Activated T-cell treated with anti-CD3 and anti-CD28 coated beads, Interleukin-2, amount 50 U/mL, for 72 hours (primary cell): ENCODE results near the gene FCHO1. TPM values are rescaled to one million over a fixed set of nuclear protein-coding genes. Genes with fewer than 3 reads are reported as not detected.
A peak's percentile ranks its signal among the peaks of the same experiment; 100 is the strongest.

Experiments
- ATAC-seq, 2 donors: fragments of 150-1000 bp; cut with Tn5 transposase; replicated peaks in 1 of 2; 2 replicates each; pipeline ENCODE4 v1.10.0; 2021; ENCODE audit warnings: moderate library complexity in 2 of 2, mild to moderate bottlenecking in 1 of 2
- DNase-seq, 2 donors: peaks; one replicate each; pipeline ENCODE4 v3.0.0; 2021 to 2022; ENCODE audit warnings: mixed read lengths in 1 of 2
- H3K27ac Mint-ChIP-seq: one replicate; pipeline ENCODE4 v1.8.0; 2022; ENCODE audit warnings: mild to moderate bottlenecking, moderate library complexity, mixed read lengths
- H3K27me3 Mint-ChIP-seq: one replicate; pipeline ENCODE4 v1.8.0; 2022; ENCODE audit warnings: low read depth, mixed read lengths
- H3K36me3 Mint-ChIP-seq, 2 donors: one replicate each; pipeline ENCODE4 v1.8.0; 2022; ENCODE audit warnings: mixed read lengths in 2 of 2, mild to moderate bottlenecking in 1 of 2; ENCODE audit not compliant: insufficient read depth in 2 of 2
- H3K4me1 Mint-ChIP-seq: one replicate; pipeline ENCODE4 v1.8.0; 2022; ENCODE audit warnings: low read depth, mixed read lengths
- H3K4me3 Mint-ChIP-seq, 2 donors: one replicate each; pipeline ENCODE4 v1.8.0; 2022; ENCODE audit warnings: mild to moderate bottlenecking in 2 of 2, mixed read lengths in 2 of 2, moderate library complexity in 2 of 2
- H3K9me3 Mint-ChIP-seq, 2 donors: one replicate each; pipeline ENCODE4 v1.8.0; 2022; ENCODE audit warnings: mixed read lengths in 2 of 2
- total RNA-seq, 2 donors: library from RNA; stranded (reverse); gene quantifications; one replicate each; pipeline ENCODE4 v1.2.3, GENCODE V29; 2022

The FCHO1 gene
- total RNA-seq, 2 donors from 2014 or later = 70.8 to 93.9 TPM

DNA sequence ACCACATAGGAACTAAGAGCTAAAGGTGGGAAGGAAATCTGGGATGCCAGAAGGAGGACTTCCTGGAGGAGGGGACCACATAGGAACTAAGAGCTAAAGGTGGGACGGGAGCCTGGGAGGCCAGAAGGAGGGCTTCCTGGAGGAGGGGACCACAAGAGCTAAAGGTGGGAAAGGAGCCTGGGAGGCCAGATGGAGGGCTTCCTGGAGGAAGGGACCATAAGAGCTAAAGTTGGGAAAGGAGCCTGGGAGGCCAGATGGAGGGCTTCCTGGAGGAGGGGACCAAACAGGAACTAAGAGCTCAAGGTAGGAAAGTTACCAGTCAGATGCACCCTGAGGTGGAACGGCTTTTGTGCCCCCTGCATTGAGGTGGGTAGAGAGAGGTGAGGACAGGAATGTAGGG lies 9.8 kb upstream of the FCHO1 start:
- Mint-ChIP-seq H3K4me1 (peaks cover 15% of the 10 kb centered on the region), H3K4me3 (no peak overlapping the region), H3K27ac (no peak overlapping the region), H3K9me3 (no peaks in the 10 kb centered on the region), H3K27me3 (no peaks in the 10 kb centered on the region), H3K36me3 (no peaks in the 10 kb centered on the region)
- ATAC-seq (no peak), DNase-seq (no peak)

DNA sequence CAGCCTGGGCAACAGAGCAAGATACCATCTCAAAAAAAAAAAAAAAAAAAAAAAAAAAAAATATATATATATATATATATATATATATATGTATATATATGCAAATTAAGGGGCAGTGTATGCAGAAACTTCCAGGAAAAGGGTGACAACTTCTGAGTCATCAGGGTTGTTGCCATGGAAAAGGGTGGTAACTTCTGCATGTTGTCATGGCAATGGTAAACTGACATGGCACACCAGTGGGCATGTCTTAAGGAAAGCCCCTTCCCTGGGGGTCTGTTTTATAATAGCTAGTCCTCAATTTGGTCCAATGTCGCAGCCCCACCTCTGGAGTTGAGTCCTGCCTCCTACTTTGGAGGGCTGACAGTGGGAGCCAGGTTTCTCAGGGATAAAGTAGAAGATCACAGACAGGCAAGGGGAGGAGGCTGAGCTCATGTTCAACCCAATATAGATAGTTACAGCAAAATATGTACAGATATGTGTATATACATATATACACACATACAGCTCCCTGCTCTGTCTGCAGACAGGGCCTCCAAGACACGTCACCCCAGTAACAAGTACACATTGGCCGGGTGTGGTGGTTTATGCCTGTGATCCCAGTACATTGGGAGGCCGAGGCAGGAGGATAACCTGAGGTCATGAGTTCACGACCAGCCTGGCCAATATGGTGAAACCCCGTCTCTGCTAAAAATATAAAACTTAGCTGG lies 7.2 kb upstream of the FCHO1 start:
- ATAC-seq (no peak), DNase-seq (peak; percentile 29 to 34)
- peaks cover 31% of the 10 kb centered on the region for H3K4me1 Mint-ChIP-seq
- peak overlapping the region; percentile 35 for H3K27ac Mint-ChIP-seq
- no peaks in the 10 kb centered on the region for H3K27me3 Mint-ChIP-seq
- no peak overlapping the region for H3K4me3 Mint-ChIP-seq
- no peaks in the 10 kb centered on the region for H3K36me3 Mint-ChIP-seq
- no peaks in the 10 kb centered on the region for H3K9me3 Mint-ChIP-seq

DNA sequence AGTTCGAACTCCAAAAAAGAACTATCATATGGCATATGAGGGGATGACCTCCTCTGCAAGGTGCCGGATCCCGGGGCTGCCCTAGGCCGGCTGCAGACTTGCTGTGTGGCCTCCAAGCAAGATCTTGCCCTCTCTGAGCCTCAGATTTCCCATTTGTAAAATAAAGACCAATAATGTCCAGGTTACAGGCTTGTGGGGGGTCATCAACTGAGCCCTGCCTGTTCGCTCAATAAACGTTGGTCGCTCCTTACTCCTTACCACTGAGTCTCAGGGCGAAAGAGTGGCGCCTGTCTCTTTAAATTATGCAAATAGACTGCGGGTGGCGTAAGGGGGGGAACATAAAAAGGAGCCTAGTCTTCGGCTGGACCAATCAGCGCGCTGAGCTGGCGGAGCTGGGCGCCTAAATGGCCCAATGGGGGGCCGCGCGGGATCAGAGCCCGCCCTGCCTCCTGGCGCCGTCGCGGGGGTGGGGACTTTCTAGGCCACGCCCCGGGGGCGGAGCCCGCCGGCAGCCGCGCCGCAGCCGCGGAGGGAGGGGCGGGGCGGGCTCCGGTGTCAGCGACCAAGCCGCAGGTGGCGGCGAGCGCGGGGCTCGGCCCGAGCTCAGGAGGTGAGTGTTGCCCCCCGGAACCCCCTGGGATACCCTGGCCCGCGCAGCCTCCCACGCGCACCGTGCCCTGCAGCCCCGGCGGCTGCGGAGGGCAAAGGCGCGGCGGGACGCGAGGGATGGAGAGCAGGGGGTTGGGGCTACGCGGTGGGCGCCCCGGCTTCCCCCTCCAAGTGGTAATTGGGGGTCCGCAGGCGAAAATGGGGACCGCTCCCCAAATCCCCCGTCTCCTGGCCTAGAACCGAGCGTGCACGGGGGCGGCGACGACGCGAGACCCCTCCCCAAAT lies 3.8 kb upstream of the FCHO1 start:
- peaks cover 55% of the 10 kb centered on the region for H3K4me1 Mint-ChIP-seq
- H3K4me3 Mint-ChIP-seq = peak overlapping the region; percentile 97 to 99
- peaks cover 3 to 4% of the 10 kb centered on the region in 2 donors for H3K36me3 Mint-ChIP-seq
- peak overlapping the region; percentile 65 for H3K27ac Mint-ChIP-seq
- DNase-seq (peak; percentile 97 to 98), ATAC-seq (peak; percentile 88 to 92)
- H3K27me3 Mint-ChIP-seq = no peaks in the 10 kb centered on the region
- H3K9me3 Mint-ChIP-seq = no peaks in the 10 kb centered on the region

DNA sequence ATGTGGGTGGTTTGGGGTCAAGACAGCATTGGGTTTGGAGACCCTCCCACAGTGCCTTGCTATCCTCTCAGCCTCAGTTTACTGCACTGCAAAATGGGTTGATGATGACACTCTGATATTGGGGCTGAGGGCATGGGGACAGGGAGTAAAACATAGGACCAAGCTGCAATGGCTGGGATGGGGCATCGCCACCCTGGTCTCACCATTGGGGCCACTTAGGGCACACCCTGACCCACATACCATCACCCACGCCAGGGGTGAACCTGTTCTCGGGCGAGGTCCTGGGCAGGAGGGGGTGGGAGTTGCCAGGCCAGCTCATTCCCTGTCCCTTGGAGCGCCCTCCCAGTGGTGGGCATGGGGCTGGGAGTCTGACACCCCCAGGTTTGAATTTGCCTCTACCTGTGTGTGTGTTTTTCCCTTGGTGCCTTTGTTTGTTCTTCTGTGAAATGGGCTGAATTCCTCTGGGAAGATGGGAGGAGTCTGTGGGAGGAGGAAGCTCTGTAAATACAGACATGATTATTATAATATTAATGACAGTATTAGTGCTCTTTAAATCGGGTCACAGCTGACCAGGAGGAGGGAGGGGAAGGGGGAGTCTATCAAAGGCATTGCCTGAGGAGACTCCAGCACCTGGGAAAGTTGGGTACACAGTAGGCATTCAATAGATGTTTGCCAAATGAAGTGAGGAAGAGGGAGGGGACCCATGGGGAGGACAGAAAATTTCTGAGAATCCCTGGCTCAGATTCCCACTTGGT lies 2.2 kb upstream of the FCHO1 start:
- peak overlapping the region; percentile 97 to 99 for H3K4me3 Mint-ChIP-seq
- DNase-seq (no peak), ATAC-seq (no peak)
- H3K36me3 Mint-ChIP-seq = peaks cover 3 to 8% of the 10 kb centered on the region in 2 donors
- H3K27ac Mint-ChIP-seq = peak overlapping the region; percentile 79
- H3K9me3 Mint-ChIP-seq = no peaks in the 10 kb centered on the region
- no peaks in the 10 kb centered on the region for H3K27me3 Mint-ChIP-seq
- peaks cover 57% of the 10 kb centered on the region for H3K4me1 Mint-ChIP-seq

DNA sequence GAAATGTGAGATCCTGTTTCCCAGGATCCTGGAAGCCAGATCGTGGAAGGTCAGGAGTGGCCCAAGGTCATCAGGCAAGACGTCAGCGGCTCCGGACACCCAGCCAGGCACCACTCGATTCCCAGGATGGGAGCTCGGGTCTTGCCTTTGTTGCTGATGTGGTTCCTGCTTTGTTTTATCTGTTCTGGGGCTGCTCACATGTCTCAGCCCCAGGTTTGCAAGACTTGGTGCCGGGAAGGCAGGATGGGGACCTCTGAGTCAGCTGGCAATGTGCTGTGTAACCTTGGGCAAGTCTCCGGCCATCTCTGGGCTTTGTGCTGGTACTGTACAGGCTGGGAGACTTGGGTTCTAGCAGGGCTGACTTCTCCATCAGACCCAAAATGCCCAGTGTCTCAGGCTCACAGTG lies 1.4 kb upstream of the FCHO1 start:
- H3K9me3 Mint-ChIP-seq = no peaks in the 10 kb centered on the region
- DNase-seq (peak; percentile 38 to 47), ATAC-seq (no peak)
- H3K4me3 Mint-ChIP-seq = peak overlapping the region; percentile 97 to 99
- peaks cover 61% of the 10 kb centered on the region for H3K4me1 Mint-ChIP-seq
- H3K27ac Mint-ChIP-seq = peak overlapping the region; percentile 79
- H3K36me3 Mint-ChIP-seq = peaks cover 3 to 8% of the 10 kb centered on the region in 2 donors
- H3K27me3 Mint-ChIP-seq = no peaks in the 10 kb centered on the region

DNA sequence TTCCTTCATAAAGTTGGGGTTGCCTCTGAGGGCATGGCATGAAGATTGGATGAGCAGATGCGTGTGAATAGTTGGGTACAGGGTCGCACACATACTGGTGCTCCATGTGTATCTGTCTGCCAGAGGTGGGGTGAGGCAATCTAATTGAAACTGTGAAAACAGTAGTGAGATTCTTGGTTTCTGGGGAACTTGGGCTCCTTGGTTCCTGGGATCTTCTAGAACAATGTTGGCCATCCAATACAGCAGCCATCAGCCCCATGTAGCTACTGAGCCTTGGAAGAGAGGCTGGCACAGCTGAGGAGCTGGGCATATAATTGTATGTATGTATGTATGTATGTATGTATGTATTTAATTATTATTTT lies 616 bp downstream of the FCHO1 start:
- H3K27me3 Mint-ChIP-seq = no peaks in the 10 kb centered on the region
- no peak for DNase-seq
- H3K4me1 Mint-ChIP-seq = peaks cover 72% of the 10 kb centered on the region
- peaks cover 4 to 9% of the 10 kb centered on the region in 2 donors for H3K36me3 Mint-ChIP-seq
- peak overlapping the region; percentile 98 for H3K27ac Mint-ChIP-seq
- peak overlapping the region; percentile 97 to 99 for H3K4me3 Mint-ChIP-seq
- peak in 1 of 2 donors; percentile 3 for ATAC-seq
- no peaks in the 10 kb centered on the region for H3K9me3 Mint-ChIP-seq

DNA sequence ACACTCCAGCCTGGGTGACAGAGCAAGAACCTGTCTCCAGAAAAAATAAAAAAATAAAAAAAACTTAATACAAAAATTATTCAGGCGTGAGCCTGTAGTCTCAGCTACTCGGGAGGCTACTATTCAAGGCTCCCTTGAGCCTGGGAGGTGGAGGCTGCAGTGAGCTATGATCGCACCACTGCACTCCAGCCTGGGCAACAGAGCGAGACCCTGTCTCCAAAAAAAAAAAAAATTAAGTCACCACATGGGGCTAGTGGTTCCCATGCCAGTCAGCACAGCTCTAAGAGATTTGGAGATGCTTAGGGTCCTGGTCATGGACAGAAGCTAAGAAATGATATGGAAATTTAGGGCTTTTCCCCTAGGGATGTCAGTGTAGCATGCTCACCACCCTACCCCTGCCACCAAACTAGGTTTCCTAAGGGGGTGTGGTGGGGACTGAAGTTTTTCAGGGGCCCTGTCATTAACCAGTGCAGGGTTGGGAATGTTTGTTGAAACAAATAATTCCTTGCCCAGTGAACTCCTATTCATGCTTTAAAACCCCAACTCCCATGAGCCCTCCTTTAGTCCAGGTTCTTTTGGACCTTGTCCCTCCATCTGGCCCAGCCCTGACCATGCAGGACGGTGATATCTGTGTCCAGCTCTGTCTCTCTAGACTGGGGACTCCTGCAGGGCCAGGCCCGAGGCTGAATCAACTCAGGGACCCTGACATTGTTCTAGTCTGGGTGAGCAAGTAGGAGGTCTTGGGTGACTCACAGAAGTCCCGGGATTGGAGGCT lies 1.8 kb downstream of the FCHO1 start:
- H3K4me1 Mint-ChIP-seq = peaks cover 68% of the 10 kb centered on the region
- ATAC-seq (no peak), DNase-seq (no peak)
- no peak overlapping the region for H3K27ac Mint-ChIP-seq
- peaks cover 5 to 12% of the 10 kb centered on the region in 2 donors for H3K36me3 Mint-ChIP-seq
- H3K9me3 Mint-ChIP-seq = no peaks in the 10 kb centered on the region
- no peaks in the 10 kb centered on the region for H3K27me3 Mint-ChIP-seq
- no peak overlapping the region for H3K4me3 Mint-ChIP-seq

DNA sequence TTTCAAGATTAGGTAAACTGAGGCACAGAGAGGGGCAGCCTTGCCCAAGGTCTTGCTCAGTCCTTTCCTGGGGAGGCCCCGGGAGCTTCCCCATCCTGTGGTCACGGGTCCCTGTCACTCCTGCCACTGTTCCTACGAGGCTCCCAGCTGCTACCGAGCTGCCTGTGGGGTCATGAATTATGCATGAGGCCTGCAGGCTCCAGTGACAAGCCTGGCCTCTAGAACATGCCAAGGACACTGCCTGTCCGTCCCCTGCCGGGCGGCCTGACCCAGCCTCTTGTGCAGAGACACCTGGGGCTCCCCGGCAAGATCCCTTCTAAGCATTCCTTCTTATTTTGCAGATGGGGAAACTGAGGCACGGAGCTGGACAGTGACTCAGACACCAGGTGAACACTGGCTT lies 2.7 kb downstream of the FCHO1 start:
- no peak for DNase-seq
- no peak overlapping the region for H3K4me3 Mint-ChIP-seq
- H3K27ac Mint-ChIP-seq = no peak overlapping the region

DNA sequence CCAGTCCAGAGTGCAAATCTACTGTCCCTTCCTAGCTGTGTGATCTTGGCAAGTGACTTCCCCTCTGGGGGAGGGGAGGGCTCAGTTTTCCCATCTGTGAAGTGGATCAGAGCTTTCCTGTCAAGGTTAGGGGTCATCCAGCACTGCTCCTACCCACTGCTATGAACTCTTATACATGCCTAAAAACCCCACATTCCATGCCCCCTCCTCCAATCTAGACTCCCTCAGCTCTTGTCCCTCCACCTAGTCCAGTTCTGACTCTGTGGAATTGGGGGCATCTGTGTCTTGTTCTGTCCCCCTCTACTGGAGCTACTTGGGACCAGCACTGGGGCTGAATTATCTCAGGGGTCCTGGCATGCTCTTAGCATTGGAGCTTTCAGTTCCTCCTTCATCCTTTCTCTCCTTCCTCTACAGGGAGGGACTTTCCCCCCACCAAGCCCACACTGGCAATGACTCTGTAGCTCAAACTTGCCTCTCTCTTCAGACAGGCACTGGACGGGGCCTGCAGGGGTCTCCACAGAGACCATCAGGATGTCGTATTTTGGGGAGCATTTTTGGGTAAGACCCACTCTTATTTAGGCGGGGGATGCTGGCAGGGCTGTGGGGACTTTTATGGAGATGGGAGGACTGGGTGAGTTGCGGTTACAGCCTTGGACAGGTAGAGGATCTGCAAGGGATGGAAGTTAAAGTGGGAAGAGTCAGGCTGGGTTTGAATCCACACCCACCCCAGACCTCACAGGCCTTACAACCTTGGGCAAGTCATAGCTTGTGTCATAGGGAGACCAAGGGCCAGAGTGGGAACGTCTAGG lies 3.6 kb downstream of the FCHO1 start:
- no peaks in the 10 kb centered on the region for H3K27me3 Mint-ChIP-seq
- DNase-seq (no peak), ATAC-seq (no peak)
- H3K9me3 Mint-ChIP-seq = no peaks in the 10 kb centered on the region
- peaks cover 5 to 17% of the 10 kb centered on the region in 2 donors for H3K36me3 Mint-ChIP-seq
- peak overlapping the region; percentile 13 to 20 for H3K4me3 Mint-ChIP-seq
- peak overlapping the region; percentile 54 for H3K27ac Mint-ChIP-seq
- H3K4me1 Mint-ChIP-seq = peaks cover 55% of the 10 kb centered on the region

More for the DNA sequence above, 2.7 kb downstream of the FCHO1 start:
- Mint-ChIP-seq H3K27me3 (no peaks in the 10 kb centered on the region), H3K36me3 (peaks cover 5 to 15% of the 10 kb centered on the region in 2 donors), H3K9me3 (no peaks in the 10 kb centered on the region), H3K4me1 (peaks cover 64% of the 10 kb centered on the region)
- no peak for ATAC-seq

DNA sequence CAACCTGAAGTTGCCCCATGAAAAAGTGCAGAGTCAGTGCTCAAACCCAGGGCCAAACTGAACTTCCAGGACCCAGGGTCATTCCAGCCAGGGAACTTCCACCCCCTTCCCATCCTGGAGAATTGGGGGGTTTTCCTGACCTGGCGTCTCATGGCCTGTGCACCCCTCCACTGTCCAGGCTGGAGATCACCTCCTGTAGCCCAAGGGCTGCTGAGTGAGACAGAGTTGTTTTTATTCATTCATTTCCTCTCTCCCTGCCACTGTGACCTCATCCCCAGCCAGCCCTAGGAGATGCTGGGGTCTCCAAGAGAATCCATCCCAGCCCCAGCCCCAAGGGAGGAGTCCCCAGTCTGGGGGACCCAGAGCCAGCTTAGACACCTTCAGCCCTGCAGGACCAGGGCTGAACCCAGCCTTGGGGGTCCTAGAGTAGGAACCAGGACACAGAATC lies 4.2 kb downstream of the FCHO1 start:
- H3K4me3 Mint-ChIP-seq = peak overlapping the region in 1 of 2 donors; percentile 6
- H3K27ac Mint-ChIP-seq = no peak overlapping the region
- peaks cover 53% of the 10 kb centered on the region for H3K4me1 Mint-ChIP-seq
- DNase-seq = no peak
- no peaks in the 10 kb centered on the region for H3K9me3 Mint-ChIP-seq
- peaks cover 5 to 20% of the 10 kb centered on the region in 2 donors for H3K36me3 Mint-ChIP-seq
- H3K27me3 Mint-ChIP-seq = no peaks in the 10 kb centered on the region
- ATAC-seq = no peak

DNA sequence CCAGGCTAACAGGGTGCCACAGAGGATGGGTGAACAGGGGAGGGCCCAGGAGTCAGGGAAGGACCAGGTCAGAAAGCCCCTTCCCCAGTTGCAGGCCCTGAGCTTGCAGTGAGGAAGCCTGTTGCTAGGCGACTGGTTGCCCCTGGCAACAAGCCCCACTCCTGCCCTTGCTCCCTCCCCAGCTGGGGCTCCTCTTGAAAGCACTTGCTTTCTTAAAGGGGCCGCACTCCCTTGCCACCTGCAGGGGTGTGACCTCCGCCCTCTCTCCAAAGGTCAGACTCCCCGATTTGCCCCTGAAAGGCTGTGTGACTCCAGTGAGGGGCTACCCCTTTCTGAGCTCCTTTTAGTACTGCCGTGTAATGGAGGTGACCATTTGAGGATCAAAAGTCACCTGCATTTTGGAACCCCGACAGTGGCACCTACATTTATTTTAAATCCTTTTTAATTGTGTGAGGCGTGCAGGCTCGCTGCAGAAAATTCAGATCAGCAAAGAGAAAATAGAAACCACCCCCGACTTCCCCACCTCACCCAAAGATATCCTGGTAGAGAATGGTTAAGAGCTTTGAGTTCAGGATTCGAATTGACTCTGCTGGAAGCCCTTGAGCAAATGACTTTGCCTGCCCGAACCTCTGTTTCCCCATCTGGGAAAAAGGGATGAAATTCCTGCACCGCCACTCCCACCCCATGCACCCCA lies 4.8 kb downstream of the FCHO1 start:
- Mint-ChIP-seq H3K27ac (no peak overlapping the region), H3K4me3 (peak overlapping the region; percentile 6 to 23), H3K4me1 (peaks cover 48% of the 10 kb centered on the region), H3K27me3 (no peaks in the 10 kb centered on the region), H3K36me3 (peaks cover 4 to 19% of the 10 kb centered on the region in 2 donors), H3K9me3 (no peaks in the 10 kb centered on the region)
- ATAC-seq (peak in 1 of 2 donors; percentile 14), DNase-seq (peak; percentile 54)
